IMR-90 (cell line): ENCODE measurements around the gene TBC1D32. TPM values are rescaled to one million over a fixed set of nuclear protein-coding genes. Genes with fewer than 3 reads are reported as not detected.
A peak's percentile ranks its signal among the peaks of the same experiment; 100 is the strongest.

Experiments
- ATAC-seq: fragments of 200-7000 bp; cut with Tn5 transposase; 2 replicates; pipeline ENCODE4 v1.9.1; 2020; ENCODE audit warnings: low read depth, mild to moderate bottlenecking, moderate library complexity
- BruUV-seq: library from RNA; stranded (reverse); fragments of 400-500 nt; replicated peaks from 2 replicates; lab custom pipeline; 2021; lab: Mats Ljungman, UMichigan
- CTCF ChIA-PET: fragments of 300-600 bp; formaldehyde crosslinking; extraction: SDS; loops from one replicate; lab custom pipeline; 2021; ENCODE audit warnings: antibody characterized with exemption; lab: Yijun Ruan, JAX
- POLR2A ChIA-PET: fragments of 300-600 bp; sonication (Branson Sonifier 250); formaldehyde crosslinking; loops from one replicate; lab custom pipeline; 2022; ENCODE audit warnings: antibody characterized with exemption; ENCODE audit not compliant: unreplicated experiment; lab: Charles Lee
- DNase-seq: peaks from one replicate; pipeline ENCODE4 v3.0.0; 2013
- H2AFZ ChIP-seq: replicated peaks from 2 replicates; pipeline ENCODE3; 2013; ENCODE audit warnings: low read length, mild to moderate bottlenecking; ENCODE audit not compliant: poor library complexity
- H2AK5ac ChIP-seq: 2 replicates; pipeline ENCODE4 v1.6.1; 2013; ENCODE audit warnings: low read depth, low read length, inconsistent platforms
- H2AK9ac ChIP-seq: replicated peaks from 2 replicates; pipeline ENCODE3; 2013; ENCODE audit warnings: mild to moderate bottlenecking, low read depth, low read length, moderate library complexity; ENCODE audit not compliant: poor library complexity
- H2BK120ac ChIP-seq: 2 replicates; pipeline ENCODE4 v1.6.1; 2013; ENCODE audit warnings: low read depth, low read length, inconsistent platforms
- H2BK15ac ChIP-seq: 3 replicates; pipeline ENCODE4 v1.6.1; 2013; ENCODE audit warnings: low read depth, low read length, inconsistent platforms
- H2BK20ac ChIP-seq: 2 replicates; pipeline ENCODE4 v1.6.1; 2013; ENCODE audit warnings: low read depth, mild to moderate bottlenecking, inconsistent platforms, low read length, moderate library complexity
- H2BK5ac ChIP-seq: 2 replicates; pipeline ENCODE4 v1.6.1; 2013; ENCODE audit warnings: mild to moderate bottlenecking, low read depth, low read length, inconsistent platforms; ENCODE audit not compliant: poor library complexity, severe bottlenecking
- H3K14ac ChIP-seq: replicated peaks from 2 replicates; pipeline ENCODE4 v1.6.1; 2013; ENCODE audit warnings: low read depth, low read length, inconsistent platforms
- H3K18ac ChIP-seq: 2 replicates; pipeline ENCODE4 v1.6.1; 2013; ENCODE audit warnings: low read depth, low read length, control low read depth
- H3K23ac ChIP-seq: 2 replicates; pipeline ENCODE4 v1.6.1; 2013; ENCODE audit warnings: low read depth, low read length, inconsistent platforms
- H3K27ac ChIP-seq: 2 replicates; pipeline ENCODE4 v1.5.1; 2013; ENCODE audit warnings: mild to moderate bottlenecking, control low read depth, low read length; ENCODE audit not compliant: insufficient read depth
- H3K27me3 ChIP-seq: 2 replicates; pipeline ENCODE4 v1.6.1; 2013; ENCODE audit warnings: low read length; ENCODE audit not compliant: control insufficient read depth, insufficient read depth
- H3K36me3 ChIP-seq: 2 replicates; pipeline ENCODE4 v1.6.1; 2013; ENCODE audit warnings: low read length, mixed read lengths; ENCODE audit not compliant: control insufficient read depth, insufficient read depth
- H3K4ac ChIP-seq: 2 replicates; pipeline ENCODE4 v1.6.1; 2013; ENCODE audit warnings: low read depth, low read length, inconsistent platforms
- H3K4me1 ChIP-seq: 2 replicates; pipeline ENCODE4 v1.6.1; 2013; ENCODE audit warnings: low read length, mixed read lengths; ENCODE audit not compliant: control insufficient read depth, insufficient read depth
- H3K4me2 ChIP-seq: 2 replicates; pipeline ENCODE4 v1.6.1; 2013; ENCODE audit warnings: low read depth, mild to moderate bottlenecking, control low read depth, low read length, moderate library complexity
- H3K4me3 ChIP-seq: 2 replicates; pipeline ENCODE4 v1.5.1; 2013; ENCODE audit warnings: low read depth, mild to moderate bottlenecking, control low read depth, low read length, moderate library complexity; ENCODE audit not compliant: insufficient read depth
- H3K56ac ChIP-seq: 2 replicates; pipeline ENCODE4 v1.6.1; 2013; ENCODE audit warnings: low read length, inconsistent platforms; ENCODE audit not compliant: insufficient read depth; ENCODE audit errors: extremely low read depth
- H3K79me1 ChIP-seq, 2 experiments: 2 replicates each; pipeline ENCODE4 v1.6.1; 2013; ENCODE audit warnings: low read length in 2 of 2, inconsistent platforms in 1 of 2, low read depth in 1 of 2
- H3K9ac ChIP-seq: 2 replicates; pipeline ENCODE4 v1.6.1; 2013; ENCODE audit warnings: low read depth, low read length, control low read depth
- H3K9me1 ChIP-seq: 2 replicates; pipeline ENCODE4 v1.6.1; 2013; ENCODE audit warnings: low read length, inconsistent platforms; ENCODE audit not compliant: insufficient read depth
- H3K9me3 ChIP-seq: 2 replicates; pipeline ENCODE4 v1.6.1; 2013; ENCODE audit warnings: low read length; ENCODE audit not compliant: control insufficient read depth, insufficient read depth
- H4K20me1 ChIP-seq: 2 replicates; pipeline ENCODE4 v1.6.1; 2013; ENCODE audit warnings: low read length, inconsistent platforms; ENCODE audit not compliant: insufficient read depth
- H4K5ac ChIP-seq: 2 replicates; pipeline ENCODE4 v1.6.1; 2013; ENCODE audit warnings: mild to moderate bottlenecking, low read depth, low read length, control low read depth
- H4K8ac ChIP-seq, 2 experiments: 2 replicates each; pipeline ENCODE4 v1.6.1; 2013; ENCODE audit warnings: low read depth in 2 of 2, low read length in 2 of 2, control low read depth in 1 of 2, inconsistent platforms in 1 of 2
- H4K91ac ChIP-seq: 2 replicates; pipeline ENCODE4 v1.6.1; 2013; ENCODE audit warnings: low read depth, low read length, inconsistent platforms; ENCODE audit not compliant: insufficient read depth
- BHLHE40 ChIP-seq: fragments of 150-350 bp; IDR thresholded peaks from 2 replicates; pipeline ENCODE4 v1.6.1; 2016; ENCODE audit warnings: mild to moderate bottlenecking, low read depth, low read length
- CEBPB ChIP-seq: IDR thresholded peaks from 2 replicates; pipeline ENCODE4 v1.6.1; 2012; ENCODE audit warnings: low read depth, low read length, improper control_type of control experiment
- CHD1 ChIP-seq: IDR thresholded peaks from 2 replicates; pipeline ENCODE4 v1.6.1; 2012; ENCODE audit warnings: low read depth, low read length, improper control_type of control experiment
- CTCF ChIP-seq: conservative IDR thresholded peaks from 2 replicates; pipeline ENCODE4 v1.5.1; 2012; ENCODE audit warnings: mild to moderate bottlenecking, low read depth, low read length, improper control_type of control experiment
- ELK1 ChIP-seq: fragments of 150-350 bp; IDR thresholded peaks from 2 replicates; pipeline ENCODE4 v1.6.1; 2016; ENCODE audit warnings: low read depth, mild to moderate bottlenecking, low read length, moderate library complexity, borderline replicate concordance
- FOS ChIP-seq: fragments of 150-350 bp; IDR thresholded peaks from 2 replicates; pipeline ENCODE4 v1.6.1; 2016; ENCODE audit warnings: low read depth, low read length
- MAFK ChIP-seq: IDR thresholded peaks from 2 replicates; pipeline ENCODE4 v1.6.1; 2012; ENCODE audit warnings: low read depth, low read length, improper control_type of control experiment
- MAZ ChIP-seq: IDR thresholded peaks from 2 replicates; pipeline ENCODE4 v1.6.1; 2012; ENCODE audit warnings: low read depth, mild to moderate bottlenecking, low read length, improper control_type of control experiment, moderate library complexity, borderline replicate concordance
- MXI1 ChIP-seq: IDR thresholded peaks from 2 replicates; pipeline ENCODE4 v1.6.1; 2012; ENCODE audit warnings: low read depth, mild to moderate bottlenecking, low read length, moderate library complexity, borderline replicate concordance
- NFE2L2 ChIP-seq: fragments of 150-350 bp; IDR thresholded peaks from 2 replicates; pipeline ENCODE4 v1.6.1; 2016; ENCODE audit warnings: low read depth, mild to moderate bottlenecking, low read length
- POLR2A ChIP-seq: IDR thresholded peaks from 2 replicates; pipeline ENCODE4 v1.6.1; 2012; ENCODE audit warnings: mild to moderate bottlenecking, low read depth, low read length
- RAD21 ChIP-seq: IDR thresholded peaks from 2 replicates; pipeline ENCODE4 v1.6.1; 2012; ENCODE audit warnings: low read length, improper control_type of control experiment
- RCOR1 ChIP-seq: IDR thresholded peaks from 2 replicates; pipeline ENCODE4 v1.6.1; 2012; ENCODE audit warnings: mild to moderate bottlenecking, low read length, improper control_type of control experiment; ENCODE audit not compliant: insufficient replicate concordance
- RFX5 ChIP-seq: IDR thresholded peaks from 2 replicates; pipeline ENCODE4 v1.8.0; 2012; ENCODE audit warnings: low read depth, mild to moderate bottlenecking, low read length, moderate library complexity
- SMC3 ChIP-seq: fragments of 150-350 bp; IDR thresholded peaks from 2 replicates; pipeline ENCODE4 v1.6.1; 2016; ENCODE audit warnings: low read depth, mild to moderate bottlenecking, antibody characterized with exemption, low read length, moderate library complexity
- USF2 ChIP-seq: fragments of 150-350 bp; IDR thresholded peaks from 2 replicates; pipeline ENCODE4 v1.6.1; 2017; ENCODE audit warnings: mild to moderate bottlenecking, antibody characterized with exemption, low read length, low read depth
- WGBS, 2 experiments: methylation state at CpG; one replicate each; pipeline versions ENCODE4 v1.1.5 to v1.1.7; 2013; ENCODE audit warnings: missing lambda C conversion rate in 2 of 2; ENCODE audit not compliant: insufficient read length in 1 of 2; ENCODE audit errors: extremely low coverage in 2 of 2; 5-methylcytosine and 5-hydroxymethylcytosine counted together
- dilution Hi-C: fragments of 300-500 bp; cut with HindIII; formaldehyde crosslinking; loops from one replicate; pipeline ENCODE4 v1.14.3; 2018; ENCODE audit warnings: low sequenced_read_pairs; ENCODE audit not compliant: unreplicated experiment
- in situ Hi-C: fragments of 300-500 bp; cut with MboI; formaldehyde crosslinking; loops from 3 replicates; pipeline ENCODE4 v1.14.3; 2019; ENCODE audit warnings: low sequenced_read_pairs, inconsistent platforms, mixed read lengths
- intact Hi-C: fragments of 100-400 bp; cut with micrococcal nuclease; formaldehyde crosslinking; loops from 2 replicates; pipeline ENCODE4 v1.10.0; 2022
- polyA plus RNA-seq, 3 experiments: library from polyadenylated mRNA; depleted of rRNA; stranded (reverse); fragments of >200 nt; gene quantifications; 2 replicates each; pipeline ENCODE4 v1.2.3, GENCODE V29; 2012; ENCODE audit warnings: low replicate concordance in 1 of 3
- total RNA-seq: library from RNA; depleted of rRNA; stranded (reverse); fragments of >200 nt; gene quantifications from 2 replicates; pipeline ENCODE4 v1.2.3, GENCODE V29; 2012

The TBC1D32 gene
- total and polyA plus RNA-seq, 2 of the 4 experiments (the other 2 are of a cell fraction) = 3.0 to 7.2 TPM

GRCh38 chr6:121055572-121056163 lies 278.6 kb downstream of the TBC1D32 start:
- CTCF ChIA-PET = interaction anchor here (0.8 to 1.7 kb wide), 8 partner anchors 15 to 345 kb away, joined by 3 to 5 read pairs (median 3); no protein-coding TSS in a partner anchor

More at GRCh38 chr6:121055572-121056163, 278.6 kb downstream of the TBC1D32 start:
- no peak overlapping the region for H3K27ac ChIP-seq
- no peaks in the 10 kb centered on the region for H3K79me1 ChIP-seq
- H3K9me3 ChIP-seq = no peaks in the 10 kb centered on the region
- intact Hi-C loops = loop anchor here (1.0 to 2.0 kb wide), 5 partner anchors 167 to 1907 kb away; no protein-coding TSS in a partner anchor
- TF ChIP-seq ELK1 = no peak
- TF ChIP-seq MAFK = no peak
- TF ChIP-seq MAZ = no peak
- TF ChIP-seq BHLHE40 = no peak
- no peak for TF ChIP-seq NFE2L2
- TF ChIP-seq RFX5 = no peak
- TF ChIP-seq RAD21 = peak; percentile 84
- TF ChIP-seq RCOR1 = no peak
- TF ChIP-seq CEBPB = no peak
- peak; percentile 85 for TF ChIP-seq CTCF
- TF ChIP-seq MXI1 = no peak
- TF ChIP-seq SMC3 = peak; percentile 84
- TF ChIP-seq POLR2A = no peak
- no peak for TF ChIP-seq CHD1
- TF ChIP-seq USF2 = no peak
- TF ChIP-seq FOS = no peak
- H2AK9ac ChIP-seq = no peak overlapping the region
- no peak overlapping the region for H3K14ac ChIP-seq
- no peak overlapping the region for H3K4me2 ChIP-seq
- no peaks in the 10 kb centered on the region for H3K9me1 ChIP-seq
- POLR2A ChIA-PET = no interaction called here
- in situ Hi-C loops = loop anchor here (25.0 kb wide), 1 partner anchor 1132 kb away; no protein-coding TSS in a partner anchor
- H2BK5ac ChIP-seq = no peak overlapping the region
- H4K5ac ChIP-seq = no peak overlapping the region
- H3K36me3 ChIP-seq = no peaks in the 10 kb centered on the region
- BruUV-seq = no TSS peak
- no peak overlapping the region for H3K4ac ChIP-seq
- ATAC-seq (peak; percentile 95), DNase-seq (peak; percentile 52)
- H2AK5ac ChIP-seq = no peak overlapping the region
- H3K4me3 ChIP-seq = no peak overlapping the region
- H4K20me1 ChIP-seq = no peaks in the 10 kb centered on the region
- no peak overlapping the region for H2AFZ ChIP-seq
- WGBS, 2 experiments = no CpG with 5 or more reads among the region's 4 CpGs
- H4K91ac ChIP-seq = no peak overlapping the region
- H3K27me3 ChIP-seq = no peaks in the 10 kb centered on the region
- no peak overlapping the region for H3K56ac ChIP-seq
- H4K8ac ChIP-seq = no peak overlapping the region
- dilution Hi-C loops = no loop called here
- no peak overlapping the region for H2BK20ac ChIP-seq
- H3K4me1 ChIP-seq = no peaks in the 10 kb centered on the region
- H3K23ac ChIP-seq = no peak overlapping the region
- no peak overlapping the region for H3K9ac ChIP-seq
- H2BK120ac ChIP-seq = no peak overlapping the region
- no peak overlapping the region for H3K18ac ChIP-seq
- H2BK15ac ChIP-seq = no peak overlapping the region
